ENCODE measurements around the gene SDCBP2.

DNA sequence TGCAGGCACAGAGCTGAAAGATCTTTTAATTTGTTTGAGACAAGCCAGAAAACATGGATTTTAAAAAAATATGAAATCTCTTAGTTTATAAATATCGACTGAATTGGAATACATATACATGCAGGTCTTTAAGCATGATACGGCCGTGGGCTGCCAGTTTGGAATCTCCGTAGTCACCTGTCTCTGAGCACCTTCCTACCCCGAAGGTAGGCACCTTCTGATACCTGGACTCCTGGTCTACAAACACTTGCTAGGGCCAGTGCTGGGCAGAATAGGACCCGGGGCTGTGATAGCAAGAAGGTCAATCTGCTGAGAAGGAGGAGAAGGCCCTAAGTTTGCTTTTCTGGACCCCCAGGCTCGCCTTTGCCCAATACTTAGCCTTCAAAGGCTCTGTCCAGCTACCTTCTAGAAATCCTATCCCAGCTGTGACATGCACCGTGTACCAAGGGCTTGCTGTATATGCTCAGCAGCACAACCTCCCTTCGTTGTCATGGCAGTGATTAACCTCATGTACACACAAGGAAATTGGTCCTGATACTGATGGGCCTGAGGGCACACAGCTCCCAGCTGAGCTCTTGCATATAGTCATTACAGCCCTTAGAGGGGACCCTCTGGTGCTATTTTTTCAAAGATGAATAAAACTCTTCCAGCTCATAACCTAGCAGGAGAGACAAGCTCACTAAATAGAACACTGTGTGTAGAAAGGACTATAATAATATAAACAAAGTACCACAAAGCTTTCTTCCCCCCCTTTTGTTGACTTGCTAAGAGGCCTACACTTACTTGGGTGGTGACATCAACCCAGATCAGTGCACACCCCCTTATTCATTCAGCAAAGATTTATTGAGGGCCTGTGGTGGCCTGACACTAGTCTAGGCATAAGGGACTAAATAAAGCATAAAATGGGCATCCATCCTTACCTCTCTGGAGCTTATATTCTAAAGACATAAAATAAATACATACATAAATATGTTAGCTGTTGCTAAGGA lies 45.1 kb downstream of the SDCBP2 start:
- no peak for TF ChIP-seq POLR2A (IDR thresholded peaks at IDR 0.05)
- no peak for TF ChIP-seq CTCF (IDR thresholded peaks at IDR 0.05)
- TF ChIP-seq EP300 (IDR thresholded peaks at IDR 0.05; ENCODE audit: low read depth) = no peak
